ENCODE measurements around the gene GPR146.

GPR146 gene

GRCh38 chr7:1068013-1068412, 23.7 kb downstream of the GPR146 start (continued):
- TF ChIP-seq CSDC2 (CRISPR knock-in tag; IDR thresholded peaks at IDR 0.05), result no peak
- no peak for TF ChIP-seq GLIS3 (CRISPR knock-in tag; IDR thresholded peaks at IDR 0.05)
- no peak for TF ChIP-seq TSHZ2 (CRISPR knock-in tag; IDR thresholded peaks at IDR 0.05)

GRCh38 chr7:1068619-1069018, 24.3 kb downstream of the GPR146 start:
- no peak for TF ChIP-seq CSRNP3 (CRISPR knock-in tag; IDR thresholded peaks at IDR 0.05)
- no peak for ATAC-seq

GRCh38 chr7:1070544-1071011, 26.2 kb downstream of the GPR146 start:
- no peak for ATAC-seq

GRCh38 chr7:1071731-1072254, 27.4 kb downstream of the GPR146 start:
- no peak for ATAC-seq
- TF ChIP-seq TOX (CRISPR knock-in tag; IDR thresholded peaks at IDR 0.05; ENCODE audit: borderline replicate concordance), result no peak
- TF ChIP-seq RARB (CRISPR knock-in tag; IDR thresholded peaks at IDR 0.05), result no peak
- no peak for TF ChIP-seq OSR1 (CRISPR knock-in tag; IDR thresholded peaks at IDR 0.05)
- TF ChIP-seq CSRNP3 (CRISPR knock-in tag; IDR thresholded peaks at IDR 0.05), result no peak
- TF ChIP-seq TCF4 (CRISPR knock-in tag; IDR thresholded peaks at IDR 0.05; ENCODE audit: borderline replicate concordance), result no peak
- no peak for TF ChIP-seq ZNF70 (CRISPR knock-in tag; IDR thresholded peaks at IDR 0.05)
- TF ChIP-seq ZNF8 (CRISPR knock-in tag; IDR thresholded peaks at IDR 0.05), result no peak
- no peak for TF ChIP-seq ISL1 (CRISPR knock-in tag; IDR thresholded peaks at IDR 0.05)

More at GRCh38 chr7:1070544-1071011, 26.2 kb downstream of the GPR146 start:
- TF ChIP-seq CSRNP3 (CRISPR knock-in tag; IDR thresholded peaks at IDR 0.05) (no peak), TOX (CRISPR knock-in tag; IDR thresholded peaks at IDR 0.05; ENCODE audit: borderline replicate concordance) (no peak), ZFP3 (CRISPR knock-in tag; IDR thresholded peaks at IDR 0.05) (no peak), ZNF70 (CRISPR knock-in tag; IDR thresholded peaks at IDR 0.05) (no peak), ZNF8 (CRISPR knock-in tag; IDR thresholded peaks at IDR 0.05) (no peak), SNAI2 (CRISPR knock-in tag; IDR thresholded peaks at IDR 0.05) (no peak), TCF4 (CRISPR knock-in tag; IDR thresholded peaks at IDR 0.05; ENCODE audit: borderline replicate concordance) (no peak), OSR1 (CRISPR knock-in tag; IDR thresholded peaks at IDR 0.05) (no peak), PPARA (CRISPR knock-in tag; IDR thresholded peaks at IDR 0.05; ENCODE audit: borderline replicate concordance) (no peak), BACH2 (CRISPR knock-in tag; IDR thresholded peaks at IDR 0.05; ENCODE audit: borderline replicate concordance) (no peak), GLIS3 (CRISPR knock-in tag; IDR thresholded peaks at IDR 0.05) (no peak), POU6F1 (CRISPR knock-in tag; IDR thresholded peaks at IDR 0.05; ENCODE audit: borderline replicate concordance, low read depth) (no peak)
